ENCODE measurements around the gene TRIM4.
"Not testable (repeated sequence)": the region's sequence is repeated elsewhere in the genome, so short reads cannot be mapped to it uniquely, and the experiment has no call there.

TRIM4 gene

DNA sequence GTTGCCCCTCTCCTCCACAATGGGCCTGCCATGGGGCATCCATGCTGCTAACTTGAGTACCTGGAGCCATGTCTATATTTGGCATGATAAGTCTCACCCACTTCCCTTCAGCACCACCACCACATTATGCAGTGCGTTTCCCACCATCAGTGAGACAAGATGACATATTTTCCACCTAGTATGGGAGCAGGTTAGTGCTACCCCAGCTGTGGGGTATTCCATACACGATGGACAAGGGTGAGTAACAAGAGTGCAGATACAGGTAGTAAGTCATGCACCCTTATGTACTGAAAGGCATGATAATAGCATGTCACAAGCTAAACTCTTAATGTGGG is 21.3 kb downstream of the TRIM4 start:
- Histone ChIP-seq H3K27ac (no peak overlapping the region), H3K9ac (no peak overlapping the region), H3K27me3 (ENCODE audit: control insufficient read depth, insufficient read depth, low read length) (no peaks in the 10 kb centered on the region), H3K9me3 (ENCODE audit: control insufficient read depth, low read length) (no peaks in the 10 kb centered on the region), H3K4me3 (ENCODE audit: low read depth, low read length) (no peak overlapping the region), H3K79me2 (no peaks in the 10 kb centered on the region), H3K4me2 (ENCODE audit: low read length) (no peak overlapping the region), H3K4me1 (no peaks in the 10 kb centered on the region), H3K36me3 (ENCODE audit: control insufficient read depth, insufficient read depth, low read length) (no peaks in the 10 kb centered on the region), H2AFZ (no peak overlapping the region)
- TF ChIP-seq, protein P1, sequence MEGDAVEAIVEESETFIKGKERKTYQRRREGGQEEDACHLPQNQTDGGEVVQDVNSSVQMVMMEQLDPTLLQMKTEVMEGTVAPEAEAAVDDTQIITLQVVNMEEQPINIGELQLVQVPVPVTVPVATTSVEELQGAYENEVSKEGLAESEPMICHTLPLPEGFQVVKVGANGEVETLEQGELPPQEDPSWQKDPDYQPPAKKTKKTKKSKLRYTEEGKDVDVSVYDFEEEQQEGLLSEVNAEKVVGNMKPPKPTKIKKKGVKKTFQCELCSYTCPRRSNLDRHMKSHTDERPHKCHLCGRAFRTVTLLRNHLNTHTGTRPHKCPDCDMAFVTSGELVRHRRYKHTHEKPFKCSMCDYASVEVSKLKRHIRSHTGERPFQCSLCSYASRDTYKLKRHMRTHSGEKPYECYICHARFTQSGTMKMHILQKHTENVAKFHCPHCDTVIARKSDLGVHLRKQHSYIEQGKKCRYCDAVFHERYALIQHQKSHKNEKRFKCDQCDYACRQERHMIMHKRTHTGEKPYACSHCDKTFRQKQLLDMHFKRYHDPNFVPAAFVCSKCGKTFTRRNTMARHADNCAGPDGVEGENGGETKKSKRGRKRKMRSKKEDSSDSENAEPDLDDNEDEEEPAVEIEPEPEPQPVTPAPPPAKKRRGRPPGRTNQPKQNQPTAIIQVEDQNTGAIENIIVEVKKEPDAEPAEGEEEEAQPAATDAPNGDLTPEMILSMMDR (IDR thresholded peaks at IDR 0.05), result no peak

DNA sequence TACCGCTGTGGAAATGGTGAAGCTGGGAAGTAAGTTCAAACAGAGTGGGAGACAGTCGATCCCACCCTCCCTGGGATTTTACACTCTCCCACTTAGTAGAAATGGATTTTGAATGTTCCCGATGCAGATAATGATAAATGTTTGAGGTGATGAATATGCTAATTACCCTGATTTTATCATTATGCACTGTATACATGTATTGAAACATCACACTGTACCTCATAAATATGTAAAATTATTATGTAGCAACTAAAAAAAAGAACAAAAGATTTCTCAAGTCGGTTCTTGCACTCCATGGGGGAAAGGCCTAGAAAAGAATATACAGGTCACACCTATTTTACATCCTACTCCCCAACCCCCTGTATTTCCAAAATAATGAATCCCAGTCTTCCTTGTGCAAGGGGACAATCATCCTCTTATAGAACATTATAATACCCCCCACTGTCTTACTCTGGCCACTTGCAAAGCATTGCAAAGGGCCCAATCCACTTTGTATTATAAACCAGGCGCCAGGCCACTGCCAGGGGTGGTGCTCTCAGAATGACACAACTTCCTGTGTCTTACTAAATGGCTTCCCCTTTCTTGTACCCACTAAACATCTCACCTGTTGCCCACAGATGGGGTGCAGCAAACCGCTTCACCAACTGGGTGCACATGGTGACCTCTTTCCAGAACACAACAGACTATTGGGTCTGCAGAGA is 21.9 kb downstream of the TRIM4 start:
- H3K4me3 ChIP-seq (ENCODE audit: low read depth, low read length), result no peak overlapping the region
- H3K9ac ChIP-seq, result no peak overlapping the region
- H3K27me3 ChIP-seq (ENCODE audit: control insufficient read depth, insufficient read depth, low read length), result no peaks in the 10 kb centered on the region
- TF ChIP-seq, protein P1 (IDR thresholded peaks at IDR 0.05), result no peak
- H3K36me3 ChIP-seq (ENCODE audit: control insufficient read depth, insufficient read depth, low read length), result no peaks in the 10 kb centered on the region
- no peak overlapping the region for H3K27ac ChIP-seq
- no peak overlapping the region for H2AFZ ChIP-seq
- no peak overlapping the region for H3K4me2 ChIP-seq (ENCODE audit: low read length)
- no peaks in the 10 kb centered on the region for H3K9me3 ChIP-seq (ENCODE audit: control insufficient read depth, low read length)
- H3K4me1 ChIP-seq, result no peaks in the 10 kb centered on the region
- H3K79me2 ChIP-seq, result no peaks in the 10 kb centered on the region

GRCh38 chr7:99894738-99895137 is 24.6 kb downstream of the TRIM4 start:
- Histone ChIP-seq H3K9ac (no peak overlapping the region), H3K27ac (no peak overlapping the region), H3K4me1 (no peaks in the 10 kb centered on the region), H3K36me3 (ENCODE audit: control insufficient read depth, insufficient read depth, low read length) (no peaks in the 10 kb centered on the region), H3K27me3 (ENCODE audit: control insufficient read depth, insufficient read depth, low read length) (no peaks in the 10 kb centered on the region), H3K9me3 (ENCODE audit: control insufficient read depth, low read length) (no peaks in the 10 kb centered on the region), H3K4me3 (ENCODE audit: low read depth, low read length) (no peak overlapping the region), H3K4me2 (ENCODE audit: low read length) (no peak overlapping the region), H3K79me2 (no peaks in the 10 kb centered on the region), H2AFZ (no peak overlapping the region)
- TF ChIP-seq, protein P1 (IDR thresholded peaks at IDR 0.05), result no peak

DNA sequence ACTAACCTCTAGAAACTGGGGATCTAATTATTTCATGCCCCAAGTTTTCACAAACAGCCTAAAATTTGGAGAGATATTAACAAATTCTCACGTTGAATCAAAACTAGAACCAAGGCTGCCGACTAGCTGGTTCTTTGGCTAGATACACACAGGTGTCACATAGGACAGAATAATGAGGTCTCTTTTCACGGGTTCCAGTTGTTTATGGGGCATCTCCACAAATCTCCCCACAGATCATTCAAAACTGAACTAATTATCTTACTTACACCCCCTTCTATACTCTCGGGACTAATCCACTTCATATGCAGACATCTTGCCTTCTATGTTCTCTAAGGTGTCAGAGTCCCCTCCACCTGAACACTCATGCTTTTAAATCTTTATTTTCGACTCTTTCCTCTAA is 26.1 kb downstream of the TRIM4 start:
- no peaks in the 10 kb centered on the region for H3K36me3 ChIP-seq (ENCODE audit: control insufficient read depth, insufficient read depth, low read length)
- H3K9me3 ChIP-seq (ENCODE audit: control insufficient read depth, low read length), result no peaks in the 10 kb centered on the region
- H3K27ac ChIP-seq, result no peak overlapping the region
- H3K79me2 ChIP-seq, result no peaks in the 10 kb centered on the region
- H3K4me2 ChIP-seq (ENCODE audit: low read length), result no peak overlapping the region
- no peak overlapping the region for H3K9ac ChIP-seq
- no peak overlapping the region for H3K4me3 ChIP-seq (ENCODE audit: low read depth, low read length)
- no peaks in the 10 kb centered on the region for H3K27me3 ChIP-seq (ENCODE audit: control insufficient read depth, insufficient read depth, low read length)
- TF ChIP-seq, protein P1 (IDR thresholded peaks at IDR 0.05), result no peak
- no peak overlapping the region for H2AFZ ChIP-seq
- no peaks in the 10 kb centered on the region for H3K4me1 ChIP-seq

- not testable (repeated sequence) for H3K36me3 ChIP-seq (ENCODE audit: control insufficient read depth, insufficient read depth, low read length); H3K79me2 ChIP-seq; H3K27ac ChIP-seq; H3K4me2 ChIP-seq (ENCODE audit: low read length); H2AFZ ChIP-seq; H3K9me3 ChIP-seq (ENCODE audit: control insufficient read depth, low read length); H3K9ac ChIP-seq; H3K27me3 ChIP-seq (ENCODE audit: control insufficient read depth, insufficient read depth, low read length); H3K4me3 ChIP-seq (ENCODE audit: low read depth, low read length); H3K4me1 ChIP-seq
Measured at GRCh38 chr7:99890348-99890747, 29.0 kb downstream of the TRIM4 start.

- H3K27me3 ChIP-seq (ENCODE audit: control insufficient read depth, insufficient read depth, low read length); H3K9ac ChIP-seq; H2AFZ ChIP-seq; H3K9me3 ChIP-seq (ENCODE audit: control insufficient read depth, low read length); H3K4me2 ChIP-seq (ENCODE audit: low read length); H3K79me2 ChIP-seq; H3K4me3 ChIP-seq (ENCODE audit: low read depth, low read length); H3K36me3 ChIP-seq (ENCODE audit: control insufficient read depth, insufficient read depth, low read length); H3K27ac ChIP-seq; H3K4me1 ChIP-seq: not testable (repeated sequence)
Measured at GRCh38 chr7:99888366-99888765, 31.0 kb downstream of the TRIM4 start.

Measured in parathyroid adenoma (tissue), 2 donors.